PC-9 (cell line): ENCODE measurements around the gene NTN4. TPM values are rescaled to one million over a fixed set of nuclear protein-coding genes. Genes with fewer than 3 reads are reported as not detected.
"Not testable (repeated sequence)": the region's sequence is repeated elsewhere in the genome, so short reads cannot be mapped to it uniquely, and the experiment has no call there.

ENCODE experiments used
- BruUV-seq: library from RNA; stranded (reverse); fragments of 400-500 nt; replicated peaks from 2 replicates; lab custom pipeline; 2021; lab: Mats Ljungman, UMichigan
- CTCF ChIA-PET: fragments of 300-600 bp; sonication (Branson Sonifier 250); formaldehyde crosslinking; loops from one replicate; lab custom pipeline; 2022; ENCODE audit warnings: antibody characterized with exemption; lab: Charles Lee
- POLR2A ChIA-PET: fragments of 300-600 bp; sonication (Branson Sonifier 250); formaldehyde crosslinking; loops from one replicate; lab custom pipeline; 2022; ENCODE audit warnings: antibody characterized with exemption; ENCODE audit not compliant: unreplicated experiment; lab: Charles Lee
- DNase-seq, 2 experiments: peaks; one replicate each; pipeline versions ENCODE4 v3.0.0 to v3.0.0-alpha.2; 2015 to 2022; ENCODE audit warnings: mixed read lengths in 1 of 2
- H2AFZ ChIP-seq: fragments of 200-600 bp; sonication (generic); 2 replicates; pipeline ENCODE4 v1.8.1; 2017; ENCODE audit warnings: antibody characterized with exemption
- H3F3A ChIP-seq: fragments of 200-600 bp; sonication (generic); 2 replicates; pipeline ENCODE4 v1.8.1; 2017; ENCODE audit warnings: antibody characterized with exemption, mild to moderate bottlenecking, low read depth; ENCODE audit not compliant: insufficient read depth
- H3K27ac ChIP-seq: fragments of 200-600 bp; sonication (generic); 2 replicates; pipeline ENCODE4 v1.6.1; 2016; ENCODE audit warnings: mixed run types
- H3K27me3 ChIP-seq: fragments of 200-600 bp; sonication (generic); 2 replicates; pipeline ENCODE4 v1.6.1; 2016; ENCODE audit warnings: low read depth, mixed run types; ENCODE audit not compliant: insufficient read depth
- H3K36me3 ChIP-seq: fragments of 200-600 bp; sonication (generic); 2 replicates; pipeline ENCODE4 v1.6.1; 2016; ENCODE audit warnings: low read depth, mixed run types
- H3K4me1 ChIP-seq: fragments of 200-600 bp; sonication (generic); replicated peaks from 2 replicates; pipeline ENCODE4 v1.6.1; 2016; ENCODE audit warnings: mixed run types; ENCODE audit not compliant: insufficient read depth
- H3K4me2 ChIP-seq: fragments of 200-600 bp; sonication (generic); 2 replicates; pipeline ENCODE4 v1.6.1; 2017; ENCODE audit warnings: mixed run types
- H3K4me3 ChIP-seq: fragments of 200-600 bp; sonication (generic); 2 replicates; pipeline ENCODE4 v1.6.1; 2016; ENCODE audit warnings: mixed run types
- H3K79me2 ChIP-seq: fragments of 200-600 bp; sonication (generic); 2 replicates; pipeline ENCODE4 v1.6.1; 2017; ENCODE audit warnings: low read depth, mixed run types
- H3K9me2 ChIP-seq: fragments of 200-600 bp; sonication (generic); 2 replicates; pipeline ENCODE4 v1.8.1; 2017; ENCODE audit warnings: mild to moderate bottlenecking; ENCODE audit not compliant: insufficient read depth
- H3K9me3 ChIP-seq: fragments of 200-600 bp; sonication (generic); 2 replicates; pipeline ENCODE4 v1.8.1; 2016; ENCODE audit warnings: low read depth; ENCODE audit not compliant: insufficient read depth
- H4K20me1 ChIP-seq: fragments of 200-600 bp; sonication (generic); 2 replicates; pipeline ENCODE4 v1.8.1; 2017; ENCODE audit not compliant: insufficient read depth
- CTCF ChIP-seq: fragments of 200-600 bp; sonication (generic); conservative IDR thresholded peaks from 2 replicates; pipeline ENCODE4 v1.6.1; 2017; ENCODE audit warnings: mixed run types, antibody characterized with exemption, mild to moderate bottlenecking, moderate library complexity
- EZH2 ChIP-seq: fragments of 200-600 bp; sonication (generic); IDR thresholded peaks from 2 replicates; pipeline ENCODE4 v1.8.0; 2017; ENCODE audit warnings: antibody characterized with exemption, low read depth
- intact Hi-C: fragments of 100-400 bp; cut with micrococcal nuclease; formaldehyde crosslinking; loops from one replicate; pipeline ENCODE4 v1.10.0; 2022; ENCODE audit not compliant: unreplicated experiment
- total RNA-seq: library from RNA; stranded (reverse); gene quantifications from 2 replicates; pipeline ENCODE4 v1.2.3, GENCODE V29; 2021

The NTN4 gene
- total RNA-seq, 1 experiment from 2014 or later, result 41.5 TPM

GRCh38 chr12:95756362-95756761 lies 34.2 kb downstream of the NTN4 start:
- H3K4me2 ChIP-seq, result no peak overlapping the region
- no peak overlapping the region for H3K4me3 ChIP-seq
- peaks cover 32% of the 10 kb centered on the region for H3K36me3 ChIP-seq
- no peak overlapping the region for H2AFZ ChIP-seq
- ChIA-PET POLR2A (no interaction called here), CTCF (no interaction called here)
- no peaks in the 10 kb centered on the region for H3K27me3 ChIP-seq
- H3K9me3 ChIP-seq, result no peaks in the 10 kb centered on the region
- H3K4me1 ChIP-seq, result no peaks in the 10 kb centered on the region
- H3K79me2 ChIP-seq, result peaks cover 27% of the 10 kb centered on the region
- H3F3A ChIP-seq, result peaks cover 17% of the 10 kb centered on the region; the same call in 1 of the 2 replicates
- no peaks in the 10 kb centered on the region for H3K9me2 ChIP-seq
- intact Hi-C loops, result no loop called here
- no peak for TF ChIP-seq CTCF
- no peak for TF ChIP-seq EZH2
- no peak overlapping the region for H3K27ac ChIP-seq
- BruUV-seq, result no TSS peak
- no peak for DNase-seq
- no peaks in the 10 kb centered on the region; the same call in 1 of the 2 replicates for H4K20me1 ChIP-seq

- no peak overlapping the region for H3K4me3 ChIP-seq
- no peak overlapping the region for H2AFZ ChIP-seq
- no peak for DNase-seq
- H3K9me2 ChIP-seq, result no peaks in the 10 kb centered on the region
- no peaks in the 10 kb centered on the region for H3K27me3 ChIP-seq
- H3K4me1 ChIP-seq, result no peaks in the 10 kb centered on the region
- intact Hi-C loops, result no loop called here
- H3K79me2 ChIP-seq, result peaks cover 21% of the 10 kb centered on the region
- TF ChIP-seq EZH2 (no peak), CTCF (no peak)
- H3K36me3 ChIP-seq, result peaks cover 22% of the 10 kb centered on the region
- BruUV-seq, result no TSS peak
- ChIA-PET CTCF (no interaction called here), POLR2A (no interaction called here)
- no peaks in the 10 kb centered on the region for H3K9me3 ChIP-seq
- H4K20me1 ChIP-seq, result no peaks in the 10 kb centered on the region; the same call in 1 of the 2 replicates
- no peak overlapping the region for H3K4me2 ChIP-seq
- H3K27ac ChIP-seq, result no peak overlapping the region
- peaks cover 17% of the 10 kb centered on the region; the same call in 1 of the 2 replicates for H3F3A ChIP-seq
Observed at GRCh38 chr12:95755261-95755865, 35.2 kb downstream of the NTN4 start.

- H3K9me2 ChIP-seq, CTCF ChIA-PET, H4K20me1 ChIP-seq, H3K79me2 ChIP-seq, H3K27ac ChIP-seq, DNase-seq, H3K4me3 ChIP-seq, H3K4me2 ChIP-seq, H3K27me3 ChIP-seq, intact Hi-C loops, POLR2A ChIA-PET, H2AFZ ChIP-seq, BruUV-seq, H3K4me1 ChIP-seq: not testable (repeated sequence)
- H3F3A ChIP-seq, result peaks cover 12% of the 10 kb centered on the region
- peaks cover 10% of the 10 kb centered on the region; the same call in 1 of the 2 replicates for H3K9me3 ChIP-seq
- peaks cover 30% of the 10 kb centered on the region for H3K36me3 ChIP-seq
Observed at GRCh38 chr12:95746062-95746461, 44.5 kb downstream of the NTN4 start.
